Measurements from ENCODE around the gene SPATA31E1.

DNA sequence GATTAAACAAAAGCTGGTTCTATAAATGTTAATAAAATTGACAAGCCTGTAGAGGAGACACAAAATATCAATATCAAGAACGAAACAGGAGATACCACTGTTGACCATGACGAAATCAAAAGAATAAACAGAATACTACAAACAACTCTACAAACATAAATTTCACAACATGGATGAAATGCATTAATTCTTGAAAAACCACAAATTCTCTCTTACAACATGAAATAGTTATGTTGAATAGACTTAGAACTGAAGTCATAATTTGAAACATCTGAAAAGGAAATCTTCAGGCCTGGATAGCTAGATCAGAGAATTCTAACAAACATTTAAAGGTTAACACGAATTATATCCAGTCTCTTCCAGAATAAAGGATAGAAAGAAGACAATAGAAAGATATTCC, 28.1 kb downstream of the SPATA31E1 start:
- no peak for TF ChIP-seq ZBTB33 (IDR thresholded peaks at IDR 0.05; ENCODE audit: borderline replicate concordance, low read depth)
- TF ChIP-seq, protein P1, sequence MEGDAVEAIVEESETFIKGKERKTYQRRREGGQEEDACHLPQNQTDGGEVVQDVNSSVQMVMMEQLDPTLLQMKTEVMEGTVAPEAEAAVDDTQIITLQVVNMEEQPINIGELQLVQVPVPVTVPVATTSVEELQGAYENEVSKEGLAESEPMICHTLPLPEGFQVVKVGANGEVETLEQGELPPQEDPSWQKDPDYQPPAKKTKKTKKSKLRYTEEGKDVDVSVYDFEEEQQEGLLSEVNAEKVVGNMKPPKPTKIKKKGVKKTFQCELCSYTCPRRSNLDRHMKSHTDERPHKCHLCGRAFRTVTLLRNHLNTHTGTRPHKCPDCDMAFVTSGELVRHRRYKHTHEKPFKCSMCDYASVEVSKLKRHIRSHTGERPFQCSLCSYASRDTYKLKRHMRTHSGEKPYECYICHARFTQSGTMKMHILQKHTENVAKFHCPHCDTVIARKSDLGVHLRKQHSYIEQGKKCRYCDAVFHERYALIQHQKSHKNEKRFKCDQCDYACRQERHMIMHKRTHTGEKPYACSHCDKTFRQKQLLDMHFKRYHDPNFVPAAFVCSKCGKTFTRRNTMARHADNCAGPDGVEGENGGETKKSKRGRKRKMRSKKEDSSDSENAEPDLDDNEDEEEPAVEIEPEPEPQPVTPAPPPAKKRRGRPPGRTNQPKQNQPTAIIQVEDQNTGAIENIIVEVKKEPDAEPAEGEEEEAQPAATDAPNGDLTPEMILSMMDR (IDR thresholded peaks at IDR 0.05), result no peak
- no peak for TF ChIP-seq SMC3 (IDR thresholded peaks at IDR 0.05; ENCODE audit: low read depth, low read length)
- TF ChIP-seq MAX (IDR thresholded peaks at IDR 0.05; ENCODE audit: low read depth), result no peak
- no peak for TF ChIP-seq FOXM1 (IDR thresholded peaks at IDR 0.05; ENCODE audit: low read depth)
- TF ChIP-seq YY1 (IDR thresholded peaks at IDR 0.05; ENCODE audit: low read depth), result no peak
- no peak for TF ChIP-seq NRF1 (IDR thresholded peaks at IDR 0.05; ENCODE audit: low read depth, low read length)
- no peak for TF ChIP-seq CHD2 (IDR thresholded peaks at IDR 0.05; ENCODE audit: low read length, partially characterized antibody)
- TF ChIP-seq EP300 (IDR thresholded peaks at IDR 0.05; ENCODE audit: borderline replicate concordance in 1 of 2, low read depth in 1 of 2, low read length in 1 of 2), result no peak
- no peak for TF ChIP-seq GABPA (IDR thresholded peaks at IDR 0.05; ENCODE audit: low read depth)
- no peak for TF ChIP-seq POLR2AphosphoS5 (IDR thresholded peaks at IDR 0.05; ENCODE audit: low read depth, low read length)
- TF ChIP-seq USF2 (IDR thresholded peaks at IDR 0.05; ENCODE audit: borderline replicate concordance, low read depth, low read length), result no peak
